ENCODE data around the gene CLIC3.

- TF ChIP-seq CTCF (IDR thresholded peaks at IDR 0.05) (no peak), SIN3A (IDR thresholded peaks at IDR 0.05; ENCODE audit: borderline replicate concordance, insufficient read depth, low read depth, low read length) (no peak), POLR2AphosphoS5 (IDR thresholded peaks at IDR 0.05; ENCODE audit: low read depth, low read length) (no peak)
Measured at GRCh38 chr9:136954270-136955083, 41.9 kb downstream of the CLIC3 start.
